ENCODE results near the gene PKIG. TPM values are rescaled to one million over a fixed set of nuclear protein-coding genes. Genes with fewer than 3 reads are reported as not detected.
A peak's percentile ranks its signal among the peaks of the same experiment; 100 is the strongest.

PKIG gene
- polyA plus RNA-seq, 1 donor (not counting 4 experiments of a cell fraction or from before 2014, with no cell fraction given) = 6.6 TPM

DNA sequence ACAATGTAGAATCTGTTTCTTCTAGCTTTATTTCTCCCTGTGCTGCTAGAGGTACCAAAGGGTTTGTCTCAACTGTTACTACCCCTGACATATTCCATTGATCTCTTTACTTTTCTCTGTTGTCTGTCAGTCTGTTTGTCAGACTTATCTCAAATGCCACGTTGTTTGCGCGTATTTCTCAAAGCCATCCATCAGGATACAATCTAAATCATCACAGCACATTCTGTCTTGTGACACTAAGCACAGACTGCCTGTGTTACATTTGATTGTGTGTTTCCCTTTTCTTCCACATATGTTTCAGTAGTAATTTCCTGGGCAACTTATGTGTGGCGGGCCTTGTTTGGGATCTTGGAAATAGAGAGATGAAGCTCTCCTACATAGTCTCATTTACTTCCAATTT is 30.3 kb upstream of the PKIG start:
- no peak overlapping the region for H3K27ac ChIP-seq (ENCODE audit: control insufficient read depth, insufficient read depth, low read length)

GRCh38 chr20:44552568-44552949 is 29.8 kb upstream of the PKIG start:
- Histone ChIP-seq H3K4me2 (ENCODE audit: control insufficient read depth, extremely low read depth, insufficient read depth, low read depth, low read length) (no peak overlapping the region), H3K9me1 (ENCODE audit: control insufficient read depth, extremely low read depth, insufficient read depth, low read length) (no peaks in the 10 kb centered on the region), H3K4me3 (ENCODE audit: control insufficient read depth in 2 of 3, extremely low read depth in 1 of 3, insufficient read depth in 2 of 3, low read depth in 1 of 3, low read length in 3 of 3) (no peak overlapping the region), H3K27me3 (ENCODE audit: control insufficient read depth, extremely low read depth, insufficient read depth, low read length) (no peaks in the 10 kb centered on the region), H2AFZ (ENCODE audit: control insufficient read depth, low read length) (no peak overlapping the region), H3K4me1 (ENCODE audit: control insufficient read depth, extremely low read depth, insufficient read depth, low read length) (peaks cover 11% of the 10 kb centered on the region), H3K79me2 (ENCODE audit: control insufficient read depth, insufficient read depth, low read length) (no peaks in the 10 kb centered on the region), H3K9ac (ENCODE audit: control insufficient read depth, extremely low read depth, insufficient read depth, low read length) (peak overlapping the region; percentile 10), H3K36me3 (ENCODE audit: control insufficient read depth in 2 of 2, extremely low read depth in 1 of 2, insufficient read depth in 2 of 2, low read length in 2 of 2) (no peaks in the 10 kb centered on the region), H4K20me1 (ENCODE audit: control insufficient read depth, extremely low read depth, insufficient read depth, low read length) (no peaks in the 10 kb centered on the region), H3K9me3 (ENCODE audit: control insufficient read depth, low read depth, low read length) (no peaks in the 10 kb centered on the region), H3K27ac (ENCODE audit: control insufficient read depth, insufficient read depth, low read length) (no peak overlapping the region)
- no peak for FAIRE-seq
- TF ChIP-seq, protein P1, sequence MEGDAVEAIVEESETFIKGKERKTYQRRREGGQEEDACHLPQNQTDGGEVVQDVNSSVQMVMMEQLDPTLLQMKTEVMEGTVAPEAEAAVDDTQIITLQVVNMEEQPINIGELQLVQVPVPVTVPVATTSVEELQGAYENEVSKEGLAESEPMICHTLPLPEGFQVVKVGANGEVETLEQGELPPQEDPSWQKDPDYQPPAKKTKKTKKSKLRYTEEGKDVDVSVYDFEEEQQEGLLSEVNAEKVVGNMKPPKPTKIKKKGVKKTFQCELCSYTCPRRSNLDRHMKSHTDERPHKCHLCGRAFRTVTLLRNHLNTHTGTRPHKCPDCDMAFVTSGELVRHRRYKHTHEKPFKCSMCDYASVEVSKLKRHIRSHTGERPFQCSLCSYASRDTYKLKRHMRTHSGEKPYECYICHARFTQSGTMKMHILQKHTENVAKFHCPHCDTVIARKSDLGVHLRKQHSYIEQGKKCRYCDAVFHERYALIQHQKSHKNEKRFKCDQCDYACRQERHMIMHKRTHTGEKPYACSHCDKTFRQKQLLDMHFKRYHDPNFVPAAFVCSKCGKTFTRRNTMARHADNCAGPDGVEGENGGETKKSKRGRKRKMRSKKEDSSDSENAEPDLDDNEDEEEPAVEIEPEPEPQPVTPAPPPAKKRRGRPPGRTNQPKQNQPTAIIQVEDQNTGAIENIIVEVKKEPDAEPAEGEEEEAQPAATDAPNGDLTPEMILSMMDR (optimal IDR thresholded peaks at IDR 0.05 in 1 of 3, IDR thresholded peaks at IDR 0.05 in 1 of 3, conservative IDR thresholded peaks at IDR 0.05 in 1 of 3; ENCODE audit: extremely low read depth in 1 of 3, insufficient read depth in 2 of 3, low read length in 3 of 3) = no peak
- no peak for TF ChIP-seq EZH2 (IDR thresholded peaks at IDR 0.05; ENCODE audit: low read length)
- dilution Hi-C loops (cut with MboI; ENCODE audit: extremely low pct_ligation_motif_present, low sequenced_read_pairs) = no loop called here
- DNase-seq (ENCODE audit: low read depth, low spot score) = no peak

More for the DNA sequence above, 30.3 kb upstream of the PKIG start:
- FAIRE-seq (no peak), DNase-seq (ENCODE audit: low read depth, low spot score) (no peak)
- TF ChIP-seq, protein P1 (optimal IDR thresholded peaks at IDR 0.05 in 1 of 3, IDR thresholded peaks at IDR 0.05 in 1 of 3, conservative IDR thresholded peaks at IDR 0.05 in 1 of 3; ENCODE audit: extremely low read depth in 1 of 3, insufficient read depth in 2 of 3, low read length in 3 of 3) = no peak
- no peak for TF ChIP-seq EZH2 (IDR thresholded peaks at IDR 0.05; ENCODE audit: low read length)
- no peaks in the 10 kb centered on the region for H3K9me1 ChIP-seq (ENCODE audit: control insufficient read depth, extremely low read depth, insufficient read depth, low read length)
- H3K36me3 ChIP-seq (ENCODE audit: control insufficient read depth in 2 of 2, extremely low read depth in 1 of 2, insufficient read depth in 2 of 2, low read length in 2 of 2) = no peaks in the 10 kb centered on the region
- no peaks in the 10 kb centered on the region for H3K27me3 ChIP-seq (ENCODE audit: control insufficient read depth, extremely low read depth, insufficient read depth, low read length)
- H2AFZ ChIP-seq (ENCODE audit: control insufficient read depth, low read length) = no peak overlapping the region
- no peak overlapping the region for H3K9ac ChIP-seq (ENCODE audit: control insufficient read depth, extremely low read depth, insufficient read depth, low read length)
- no peak overlapping the region for H3K4me2 ChIP-seq (ENCODE audit: control insufficient read depth, extremely low read depth, insufficient read depth, low read depth, low read length)
- no peaks in the 10 kb centered on the region for H3K9me3 ChIP-seq (ENCODE audit: control insufficient read depth, low read depth, low read length)
- dilution Hi-C loops (cut with MboI; ENCODE audit: extremely low pct_ligation_motif_present, low sequenced_read_pairs) = no loop called here
- peaks cover 11% of the 10 kb centered on the region for H3K4me1 ChIP-seq (ENCODE audit: control insufficient read depth, extremely low read depth, insufficient read depth, low read length)
- no peaks in the 10 kb centered on the region for H4K20me1 ChIP-seq (ENCODE audit: control insufficient read depth, extremely low read depth, insufficient read depth, low read length)
- H3K4me3 ChIP-seq (ENCODE audit: control insufficient read depth in 2 of 3, extremely low read depth in 1 of 3, insufficient read depth in 2 of 3, low read depth in 1 of 3, low read length in 3 of 3) = no peak overlapping the region
- H3K79me2 ChIP-seq (ENCODE audit: control insufficient read depth, insufficient read depth, low read length) = no peaks in the 10 kb centered on the region
